HepG2 (cell line): ENCODE results near the gene ACO1. TPM values are rescaled to one million over a fixed set of nuclear protein-coding genes. Genes with fewer than 3 reads are reported as not detected.

Experiments used
- AKAP8 ChIP-seq: sonication (generic); formaldehyde crosslinking; IDR thresholded peaks from 2 replicates; pipeline ENCODE4 v1.5.1; 2020; ENCODE audit warnings: mild to moderate bottlenecking, missing genetic modification reagents
- BRCA1 ChIP-seq: sonication (generic); formaldehyde crosslinking; IDR thresholded peaks from 2 replicates; pipeline ENCODE4 v1.4.0; 2020; ENCODE audit warnings: missing genetic modification reagents
- CREM ChIP-seq, 2 experiments: sonication (generic) in 1 of 2; formaldehyde crosslinking in 1 of 2; IDR thresholded peaks; 2 replicates each; pipeline versions ENCODE4 v1.4.0 to v1.6.1; 2016 to 2020; ENCODE audit warnings: antibody characterized with exemption in 1 of 2, mild to moderate bottlenecking in 1 of 2, missing genetic modification reagents in 1 of 2
- DMAP1 ChIP-seq: IDR thresholded peaks from 2 replicates; pipeline ENCODE4 v1.6.1; 2016
- ELF1 ChIP-seq: sonication (generic); formaldehyde crosslinking; IDR thresholded peaks from 2 replicates; pipeline ENCODE4 v1.4.0; 2020; ENCODE audit warnings: missing genetic modification reagents
- FOXA1 ChIP-seq, 2 experiments: fragments of 450-650 bp in 1 of 2; sonication (generic) in 1 of 2; formaldehyde crosslinking in 1 of 2; IDR thresholded peaks; 2 replicates each; pipeline versions ENCODE4 v1.4.0 to v1.6.1; 2016 to 2020; ENCODE audit warnings: missing genetic modification reagents in 1 of 2
- FOXJ3 ChIP-seq: sonication (generic); formaldehyde crosslinking; IDR thresholded peaks from 2 replicates; pipeline ENCODE4 v1.4.0; 2020; ENCODE audit warnings: missing genetic modification reagents, mild to moderate bottlenecking, borderline replicate concordance
- FOXP1 ChIP-seq, 2 experiments: fragments of 450-650 bp in 1 of 2; IDR thresholded peaks; 2 replicates each; pipeline ENCODE4 v1.6.1; 2017 to 2018; ENCODE audit warnings: antibody characterized with exemption in 1 of 2
- HES4 ChIP-seq: sonication (generic); formaldehyde crosslinking; IDR thresholded peaks from 2 replicates; pipeline ENCODE4 v1.9.0; 2021; ENCODE audit warnings: mild to moderate bottlenecking, missing genetic modification reagents, borderline replicate concordance
- HNF4A ChIP-seq: sonication (generic); formaldehyde crosslinking; IDR thresholded peaks from 2 replicates; pipeline ENCODE4 v1.4.0; 2020; ENCODE audit warnings: missing genetic modification reagents
- ISL2 ChIP-seq: sonication (generic); formaldehyde crosslinking; IDR thresholded peaks from 2 replicates; pipeline ENCODE4 v1.5.0; 2020; ENCODE audit warnings: missing genetic modification reagents
- LCORL ChIP-seq, 2 experiments: fragments of 450-650 bp in 1 of 2; sonication (generic) in 1 of 2; formaldehyde crosslinking in 1 of 2; IDR thresholded peaks; 2 replicates each; pipeline versions ENCODE4 v1.5.0 to v1.6.1; 2017 to 2020; ENCODE audit warnings: antibody characterized with exemption in 1 of 2, missing genetic modification reagents in 1 of 2
- MIXL1 ChIP-seq: IDR thresholded peaks from 2 replicates; pipeline ENCODE4 v1.6.1; 2016
- NR2F1 ChIP-seq, 2 experiments: fragments of 450-650 bp in 1 of 2; formaldehyde crosslinking in 1 of 2; IDR thresholded peaks; 2 replicates each; pipeline versions ENCODE4 v1.5.0 to v1.6.1; 2016 to 2020; ENCODE audit warnings: mild to moderate bottlenecking in 1 of 2, missing compliant biosample characterization in 1 of 2, missing genetic modification reagents in 1 of 2, moderate library complexity in 1 of 2
- PITX1 ChIP-seq: sonication (generic); formaldehyde crosslinking; IDR thresholded peaks from 2 replicates; pipeline ENCODE4 v1.5.1; 2020; ENCODE audit warnings: mild to moderate bottlenecking, missing genetic modification reagents
- POGZ ChIP-seq: sonication (generic); formaldehyde crosslinking; IDR thresholded peaks from 2 replicates; pipeline ENCODE4 v1.4.0; 2020; ENCODE audit warnings: mild to moderate bottlenecking, missing genetic modification reagents
- RCOR2 ChIP-seq: IDR thresholded peaks from 2 replicates; pipeline ENCODE4 v1.6.1; 2016; ENCODE audit warnings: missing biosample characterization, missing genetic modification reagents
- RXRB ChIP-seq: IDR thresholded peaks from 2 replicates; pipeline ENCODE4 v1.6.1; 2016; ENCODE audit warnings: borderline replicate concordance, missing genetic modification reagents, missing compliant biosample characterization
- SAP130 ChIP-seq: IDR thresholded peaks from 2 replicates; pipeline ENCODE4 v1.6.1; 2016; ENCODE audit warnings: low read depth
- TEAD3 ChIP-seq: optimal IDR thresholded peaks from 2 replicates; pipeline ENCODE3; 2016; ENCODE audit warnings: borderline replicate concordance
- YY1 ChIP-seq: IDR thresholded peaks from 2 replicates; pipeline ENCODE4 v1.6.1; 2011; ENCODE audit warnings: low read length, low read depth, moderate library complexity, mild to moderate bottlenecking; ENCODE audit not compliant: insufficient read depth, insufficient replicate concordance
- ZC3H4 ChIP-seq: sonication (generic); formaldehyde crosslinking; IDR thresholded peaks from 2 replicates; pipeline ENCODE4 v1.4.0; 2020; ENCODE audit warnings: missing genetic modification reagents, borderline replicate concordance
- ZNF326 ChIP-seq: sonication (generic); formaldehyde crosslinking; IDR thresholded peaks from 2 replicates; pipeline ENCODE4 v1.4.0; 2020; ENCODE audit warnings: missing genetic modification reagents, borderline replicate concordance
- ZNF367 ChIP-seq: sonication (generic); formaldehyde crosslinking; IDR thresholded peaks from 2 replicates; pipeline ENCODE4 v1.4.0; 2020; ENCODE audit warnings: missing genetic modification reagents, borderline replicate concordance
- ZNF468 ChIP-seq: sonication (generic); formaldehyde crosslinking; IDR thresholded peaks from 2 replicates; pipeline ENCODE4 v1.8.0; 2022; ENCODE audit warnings: mild to moderate bottlenecking, moderate library complexity, missing genetic modification reagents
- ZNF510 ChIP-seq: sonication (generic); formaldehyde crosslinking; IDR thresholded peaks from 2 replicates; pipeline ENCODE4 v1.4.0; 2020; ENCODE audit warnings: low read depth, mild to moderate bottlenecking, missing genetic modification reagents
- ZNF570 ChIP-seq: sonication (generic); formaldehyde crosslinking; IDR thresholded peaks from 2 replicates; pipeline ENCODE4 v1.4.0; 2020; ENCODE audit warnings: mild to moderate bottlenecking, missing genetic modification reagents, borderline replicate concordance
- ZNF674 ChIP-seq: sonication (generic); formaldehyde crosslinking; IDR thresholded peaks from 2 replicates; pipeline ENCODE4 v1.5.0; 2020; ENCODE audit warnings: low read depth, mild to moderate bottlenecking, missing genetic modification reagents
- ZNF850 ChIP-seq: sonication (generic); formaldehyde crosslinking; conservative IDR thresholded peaks from 2 replicates; pipeline ENCODE4 v1.9.0; 2021; ENCODE audit warnings: mild to moderate bottlenecking, missing genetic modification reagents
- polyA plus RNA-seq, 8 experiments: library from polyadenylated mRNA; depleted of rRNA in 3 of 8; stranded (reverse) in 7 of 8; unstranded in 1 of 8; fragments of >200 nt; fragmentation: Illumina TruSeq in 4 of 8; extraction: Trizol in 4 of 8; gene quantifications; 2 replicates each; pipeline versions ENCODE4 v1.2.1 to v1.2.3, GENCODE V29; 2011 to 2016; ENCODE audit warnings: low read depth in 4 of 8, missing spikeins in 1 of 8, mixed read lengths in 1 of 8; ENCODE audit not compliant: insufficient read depth in 1 of 8
- total RNA-seq, 5 experiments: library from RNA; depleted of rRNA; stranded (reverse); fragments of >200 nt; fragmentation: Illumina TruSeq; extraction: Trizol; gene quantifications; 2 replicates each; pipeline ENCODE4 v1.2.3, GENCODE V29; 2016; ENCODE audit warnings: low read depth in 1 of 5
- TF ChIP-seq, protein P1 (sequence below): sonication (generic); formaldehyde crosslinking; IDR thresholded peaks from 2 replicates; pipeline ENCODE4 v1.4.0; 2020; ENCODE audit warnings: mild to moderate bottlenecking, missing genetic modification reagents

ACO1 gene
- total and polyA plus RNA-seq, 2 of the 13 experiments (the other 11 are each of a cell fraction or from before 2014, with no cell fraction given): 20.1 to 48.2 TPM

GRCh38 chr9:32456564-32456963, 72.1 kb downstream of the ACO1 start (continued):
- TF ChIP-seq CREM (IDR thresholded peaks at IDR 0.05) (peak; percentile 27; the same call in 1 of the 2 replicates), CREM (CRISPR knock-in tag; IDR thresholded peaks at IDR 0.05) (no peak), BRCA1 (CRISPR knock-in tag) (no peak), AKAP8 (CRISPR knock-in tag) (no peak), MIXL1 (CRISPR knock-in tag) (peak; percentile 73; the same call in 1 of the 2 replicates), ZC3H4 (CRISPR knock-in tag) (no peak), ZNF468 (no peak), NR2F1 (CRISPR knock-in tag; IDR thresholded peaks at IDR 0.05) (peak; percentile 55 to 84; a peak in 3 of 4 replicates), ZNF510 (no peak), FOXJ3 (peak; percentile 66; the same call in 1 of the 2 replicates), HNF4A (peak; percentile 62), RXRB (CRISPR knock-in tag) (peak; percentile 71; the same call in 1 of the 2 replicates), ZNF367 (CRISPR knock-in tag) (no peak), PITX1 (CRISPR knock-in tag) (peak; percentile 51; the same call in 1 of the 2 replicates), YY1 (no peak), ZNF570 (CRISPR knock-in tag) (no peak), ELF1 (CRISPR knock-in tag) (no peak), DMAP1 (CRISPR knock-in tag) (no peak), RCOR2 (CRISPR knock-in tag) (peak; percentile 71; the same call in 1 of the 2 replicates), HES4 (CRISPR knock-in tag) (no peak), ZNF674 (CRISPR knock-in tag) (no peak), ZNF326 (CRISPR knock-in tag) (no peak), ZNF850 (CRISPR knock-in tag) (no peak), SAP130 (CRISPR knock-in tag) (peak; percentile 53; the same call in 1 of the 2 replicates), LCORL (IDR thresholded peaks at IDR 0.05) (no peak), LCORL (CRISPR knock-in tag; IDR thresholded peaks at IDR 0.05) (0 out of 2 replicates have a peak, but pooled peaks have one; percentile 36), TEAD3 (CRISPR knock-in tag) (peak; percentile 96), FOXP1 (IDR thresholded peaks at IDR 0.05) (no peak), FOXP1 (CRISPR knock-in tag; IDR thresholded peaks at IDR 0.05) (peak; percentile 58; the same call in 1 of the 2 replicates), POGZ (CRISPR knock-in tag) (peak; percentile 30; the same call in 1 of the 2 replicates), ISL2 (CRISPR knock-in tag) (peak; percentile 65; the same call in 1 of the 2 replicates), FOXA1 (IDR thresholded peaks at IDR 0.05) (0 out of 2 replicates have a peak, but pooled peaks have one; percentile 15), FOXA1 (CRISPR knock-in tag; IDR thresholded peaks at IDR 0.05) (peak; percentile 76)
- TF ChIP-seq, protein P1, sequence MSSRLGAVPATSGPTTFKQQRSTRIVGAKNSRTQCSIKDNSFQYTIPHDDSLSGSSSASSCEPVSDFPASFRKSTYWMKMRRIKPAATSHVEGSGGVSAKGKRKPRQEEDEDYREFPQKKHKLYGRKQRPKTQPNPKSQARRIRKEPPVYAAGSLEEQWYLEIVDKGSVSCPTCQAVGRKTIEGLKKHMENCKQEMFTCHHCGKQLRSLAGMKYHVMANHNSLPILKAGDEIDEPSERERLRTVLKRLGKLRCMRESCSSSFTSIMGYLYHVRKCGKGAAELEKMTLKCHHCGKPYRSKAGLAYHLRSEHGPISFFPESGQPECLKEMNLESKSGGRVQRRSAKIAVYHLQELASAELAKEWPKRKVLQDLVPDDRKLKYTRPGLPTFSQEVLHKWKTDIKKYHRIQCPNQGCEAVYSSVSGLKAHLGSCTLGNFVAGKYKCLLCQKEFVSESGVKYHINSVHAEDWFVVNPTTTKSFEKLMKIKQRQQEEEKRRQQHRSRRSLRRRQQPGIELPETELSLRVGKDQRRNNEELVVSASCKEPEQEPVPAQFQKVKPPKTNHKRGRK (CRISPR knock-in tag): no peak
